Stomach (tissue), 9 donors: ENCODE data around the gene XYLT1. TPM values are rescaled to one million over a fixed set of nuclear protein-coding genes. Genes with fewer than 3 reads are reported as not detected.

Experiments used
- DNase-seq, 2 donors: peaks; one replicate each; pipeline versions ENCODE4 v3.0.0 to v3.0.0-alpha.2; 2013 to 2019
- H3K27ac ChIP-seq, 5 donors: fragments of 200-600 bp in 4 of 5; sonication (generic) in 4 of 5; one replicate each; pipeline ENCODE4 v1.5.1; 2013 to 2019; ENCODE audit warnings: mild to moderate bottlenecking in 1 of 5, moderate library complexity in 1 of 5
- H3K27me3 ChIP-seq, 3 donors: fragments of 200-600 bp; sonication (generic); one replicate each; pipeline ENCODE4 v1.5.1; 2017 to 2019; ENCODE audit warnings: mixed run types in 1 of 3
- H3K36me3 ChIP-seq, 4 donors: fragments of 200-600 bp; sonication (generic); 1 replicate in 3 of 4; 2 replicates in 1 of 4; pipeline ENCODE4 v1.5.1; 2016 to 2019
- H3K4me1 ChIP-seq, 4 donors: fragments of 200-600 bp; sonication (generic); one replicate each; pipeline ENCODE4 v1.5.1; 2016 to 2019
- H3K4me3 ChIP-seq, 4 donors: fragments of 200-600 bp; sonication (generic) in 3 of 4; one replicate each; pipeline ENCODE4 v1.5.1; 2016 to 2019; ENCODE audit warnings: mild to moderate bottlenecking in 1 of 4
- H3K9me3 ChIP-seq, 4 donors: fragments of 200-600 bp; sonication (generic); one replicate each; pipeline ENCODE4 v1.5.1; 2016 to 2019
- EP300 ChIP-seq: sonication (generic); formaldehyde crosslinking; IDR thresholded peaks from one replicate; pipeline ENCODE4 v1.6.1; 2017; ENCODE audit warnings: antibody characterized with exemption
- POLR2A ChIP-seq, 4 donors: fragments of 450-650 bp; IDR thresholded peaks; one replicate each; pipeline ENCODE4 v1.6.1; 2016; ENCODE audit warnings: antibody characterized with exemption in 4 of 4, control low read depth in 2 of 4, mild to moderate bottlenecking in 1 of 4, moderate library complexity in 1 of 4
- POLR2AphosphoS5 ChIP-seq, 3 donors: sonication (generic); formaldehyde crosslinking; IDR thresholded peaks; one replicate each; pipeline ENCODE4 v1.6.1; 2016; ENCODE audit warnings: antibody characterized with exemption in 3 of 3
- WGBS, 5 donors: extraction: QIAGEN DNeasy Blood & Tissue Kit in 3 of 5; methylation state at CpG; one replicate each; pipeline versions ENCODE4 v1.1.5 to v1.1.7; 2013 to 2018; 5-methylcytosine and 5-hydroxymethylcytosine counted together
- intact Hi-C: fragments of 100-400 bp; cut with DNase I; formaldehyde crosslinking; loops from one replicate; pipeline ENCODE4 v1.15.1; 2023; ENCODE audit warnings: low total_unique reads
- polyA plus RNA-seq, 3 donors: library from polyadenylated mRNA; stranded (reverse); fragments of 200-250 nt; gene quantifications; one replicate each; pipeline ENCODE4 v1.2.3, GENCODE V29; 2013
- total RNA-seq, 5 donors: library from RNA; depleted of rRNA; stranded (reverse); fragments of >200 nt; gene quantifications; one replicate each; pipeline versions ENCODE4 v1.1.0 to v1.2.3, GENCODE V29; 2014 to 2016
- TF ChIP-seq, protein P1 (sequence below), 7 experiments: fragments of 450-650 bp in 4 of 7; fragments of 200-600 bp in 3 of 7; sonication (generic) in 3 of 7; IDR thresholded peaks; one replicate each; pipeline ENCODE4 v1.5.1; 2016 to 2019; ENCODE audit warnings: antibody characterized with exemption in 7 of 7, control low read depth in 2 of 7, mild to moderate bottlenecking in 1 of 7
- donor health status: healthy with polysubstance abuse.
- donor health status: Bipolar disorder and iron deficiency.
- donor health status: healthy.

Gene XYLT1
- total and polyA plus RNA-seq, 8 donors: 0.87 to 59.5 (median 9.5) TPM

DNA sequence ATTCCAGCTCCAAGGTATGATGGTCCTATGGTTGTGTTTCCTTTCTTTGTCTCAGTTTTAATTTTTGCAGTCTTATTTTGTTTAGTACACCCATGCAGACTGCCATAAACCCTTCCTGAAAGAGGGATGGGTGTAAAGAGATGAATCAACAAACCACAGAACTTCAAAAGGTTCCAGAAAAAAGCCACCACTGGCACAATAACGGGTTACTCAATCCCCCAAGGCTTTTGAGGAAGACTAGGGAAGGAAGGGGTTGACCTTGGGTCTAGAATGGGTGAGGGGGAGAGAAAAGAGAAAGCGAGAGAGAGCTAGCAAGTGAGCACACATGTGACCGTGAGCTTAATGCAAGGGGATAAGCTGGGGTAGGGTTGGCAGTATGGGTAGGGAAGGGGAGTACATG lies 168.1 kb downstream of the XYLT1 start:
- H3K27me3 ChIP-seq: no peaks in the 10 kb centered on the region
- no peak overlapping the region for H3K4me3 ChIP-seq
- no peak for DNase-seq
- WGBS, 5 donors: 72 to 75% (median 75%) methylated on average over 3 of the region's 3 CpGs
- H3K27ac ChIP-seq: peak overlapping the region in 4 of 5 donors; percentile 80 to 91 (median 85)
- H3K9me3 ChIP-seq: no peaks in the 10 kb centered on the region
- H3K36me3 ChIP-seq: no peaks in the 10 kb centered on the region
- TF ChIP-seq, protein P1, sequence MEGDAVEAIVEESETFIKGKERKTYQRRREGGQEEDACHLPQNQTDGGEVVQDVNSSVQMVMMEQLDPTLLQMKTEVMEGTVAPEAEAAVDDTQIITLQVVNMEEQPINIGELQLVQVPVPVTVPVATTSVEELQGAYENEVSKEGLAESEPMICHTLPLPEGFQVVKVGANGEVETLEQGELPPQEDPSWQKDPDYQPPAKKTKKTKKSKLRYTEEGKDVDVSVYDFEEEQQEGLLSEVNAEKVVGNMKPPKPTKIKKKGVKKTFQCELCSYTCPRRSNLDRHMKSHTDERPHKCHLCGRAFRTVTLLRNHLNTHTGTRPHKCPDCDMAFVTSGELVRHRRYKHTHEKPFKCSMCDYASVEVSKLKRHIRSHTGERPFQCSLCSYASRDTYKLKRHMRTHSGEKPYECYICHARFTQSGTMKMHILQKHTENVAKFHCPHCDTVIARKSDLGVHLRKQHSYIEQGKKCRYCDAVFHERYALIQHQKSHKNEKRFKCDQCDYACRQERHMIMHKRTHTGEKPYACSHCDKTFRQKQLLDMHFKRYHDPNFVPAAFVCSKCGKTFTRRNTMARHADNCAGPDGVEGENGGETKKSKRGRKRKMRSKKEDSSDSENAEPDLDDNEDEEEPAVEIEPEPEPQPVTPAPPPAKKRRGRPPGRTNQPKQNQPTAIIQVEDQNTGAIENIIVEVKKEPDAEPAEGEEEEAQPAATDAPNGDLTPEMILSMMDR (IDR thresholded peaks at IDR 0.05): no peak
- TF ChIP-seq POLR2A (IDR thresholded peaks at IDR 0.05) (no peak), EP300 (no peak), POLR2AphosphoS5 (IDR thresholded peaks at IDR 0.05) (no peak)
- intact Hi-C loops: no loop called here
- peaks cover 40 to 62% (median 55%) of the 10 kb centered on the region in 4 donors for H3K4me1 ChIP-seq

- Histone ChIP-seq H3K27me3 (no peaks in the 10 kb centered on the region), H3K9me3 (no peaks in the 10 kb centered on the region), H3K4me1 (peaks cover 40 to 64% (median 56%) of the 10 kb centered on the region in 4 donors), H3K27ac (peak overlapping the region in 3 of 5 donors; percentile 28 to 91 (median 87)), H3K4me3 (no peak overlapping the region), H3K36me3 (no peaks in the 10 kb centered on the region)
- intact Hi-C loops: no loop called here
- TF ChIP-seq EP300: no peak
- TF ChIP-seq, protein P1 (IDR thresholded peaks at IDR 0.05): no peak
- no peak for TF ChIP-seq POLR2AphosphoS5 (IDR thresholded peaks at IDR 0.05)
- no peak for TF ChIP-seq POLR2A (IDR thresholded peaks at IDR 0.05)
- no peak for DNase-seq
- 80 to 90% (median 82%) methylated on average over 4 of the region's 4 CpGs for WGBS, 5 donors
Measured at GRCh38 chr16:17302214-17302613, 168.5 kb downstream of the XYLT1 start.

DNA sequence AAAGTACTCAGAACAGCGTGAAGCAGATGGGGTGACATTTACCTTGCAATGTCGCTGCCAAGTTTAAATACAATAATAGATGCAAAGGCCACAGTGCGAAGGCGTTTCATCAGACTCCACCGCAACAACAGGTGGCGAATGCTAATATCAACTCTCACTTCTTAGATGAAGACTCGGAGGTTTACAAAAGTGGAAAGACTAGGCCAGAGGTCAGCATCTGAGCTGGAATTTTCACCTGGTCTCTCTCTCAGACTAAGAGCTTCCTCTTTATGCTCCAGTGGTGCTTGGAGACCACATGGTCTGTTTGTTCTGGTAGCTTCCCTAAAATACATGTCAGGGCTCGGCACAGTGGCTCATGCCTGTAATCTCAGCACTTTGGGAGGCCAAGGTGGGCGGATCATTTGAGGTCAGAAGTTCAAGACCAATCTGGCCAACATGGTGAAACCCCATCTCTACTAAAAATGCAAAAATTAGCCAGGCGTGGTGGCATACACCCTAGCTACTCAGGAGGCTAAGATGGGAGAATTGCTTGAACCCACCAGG lies 169.1 kb downstream of the XYLT1 start:
- TF ChIP-seq POLR2A (IDR thresholded peaks at IDR 0.05): no peak
- TF ChIP-seq, protein P1 (IDR thresholded peaks at IDR 0.05): no peak
- no peak for TF ChIP-seq EP300
- TF ChIP-seq POLR2AphosphoS5 (IDR thresholded peaks at IDR 0.05): no peak
- H3K36me3 ChIP-seq: no peaks in the 10 kb centered on the region
- H3K4me1 ChIP-seq: peaks cover 44 to 65% (median 56%) of the 10 kb centered on the region in 4 donors
- H3K9me3 ChIP-seq: no peaks in the 10 kb centered on the region
- intact Hi-C loops: no loop called here
- peak overlapping the region in 4 of 5 donors; percentile 28 to 91 (median 58) for H3K27ac ChIP-seq
- 45 to 69% (median 62%) methylated on average over 10 of the region's 10 CpGs for WGBS, 5 donors
- no peaks in the 10 kb centered on the region for H3K27me3 ChIP-seq
- peak; percentile 29 to 57 for DNase-seq
- H3K4me3 ChIP-seq: no peak overlapping the region

GRCh38 chr16:17301184-17301583 lies 169.6 kb downstream of the XYLT1 start:
- peak overlapping the region in 1 of 5 donors; percentile 87 for H3K27ac ChIP-seq
- TF ChIP-seq POLR2AphosphoS5 (IDR thresholded peaks at IDR 0.05) (no peak), POLR2A (IDR thresholded peaks at IDR 0.05) (no peak), EP300 (no peak)
- TF ChIP-seq, protein P1 (IDR thresholded peaks at IDR 0.05): no peak
- intact Hi-C loops: no loop called here
- H3K9me3 ChIP-seq: no peaks in the 10 kb centered on the region
- 81 to 96% (median 88%) methylated on average over 4 of the region's 4 CpGs for WGBS, 5 donors
- no peak for DNase-seq
- no peaks in the 10 kb centered on the region for H3K27me3 ChIP-seq
- H3K36me3 ChIP-seq: no peaks in the 10 kb centered on the region
- no peak overlapping the region for H3K4me3 ChIP-seq
- peaks cover 47 to 67% (median 56%) of the 10 kb centered on the region in 4 donors for H3K4me1 ChIP-seq
